HG03139 (cell line): Measurements from ENCODE around the gene LAMB3.

Source experiments
- ATAC-seq: cut with Tn5 transposase; IDR thresholded peaks from one replicate; pipeline ENCODE4 v1.9.1; 2021; ENCODE audit not compliant: unreplicated experiment

The LAMB3 gene

DNA sequence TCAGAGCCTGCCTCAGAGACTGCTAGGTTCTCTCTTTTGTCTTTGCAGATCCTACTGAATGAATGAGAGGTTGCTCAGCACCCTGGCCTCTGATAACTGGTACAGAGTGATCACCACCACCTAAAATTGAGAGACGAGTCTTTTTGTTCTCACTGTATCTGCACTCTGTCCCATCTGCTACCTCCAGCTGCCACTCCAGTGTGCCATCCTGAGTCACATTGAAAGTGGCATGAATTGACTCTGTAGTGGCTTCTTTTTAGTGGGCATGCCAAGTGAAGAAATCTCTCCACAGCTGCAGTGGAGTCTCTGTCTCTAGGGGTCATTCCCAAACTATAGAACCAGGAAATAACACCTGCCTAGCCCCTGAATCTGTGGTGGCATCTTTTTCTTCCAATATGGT lies 54.0 kb downstream of the LAMB3 start:
- no peak for ATAC-seq

DNA sequence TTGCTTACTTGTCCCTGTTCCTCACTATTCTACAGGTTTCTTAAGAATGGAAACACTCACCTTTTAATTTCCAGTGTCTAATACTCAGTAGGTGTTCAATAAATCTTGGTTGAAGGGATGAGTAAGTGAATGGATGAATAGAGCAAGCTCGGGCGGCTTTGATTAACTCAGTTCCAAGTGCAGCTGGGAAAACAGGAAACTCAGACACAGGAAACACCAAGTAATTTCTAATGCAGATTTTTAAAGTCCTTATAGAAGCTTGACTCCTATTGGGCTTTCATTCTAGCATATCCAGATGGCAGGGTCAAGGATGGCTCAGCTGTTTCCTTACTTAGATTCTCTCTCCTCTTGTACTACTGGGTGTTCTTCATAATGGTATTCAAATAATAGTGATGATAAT lies 54.7 kb downstream of the LAMB3 start:
- no peak for ATAC-seq

- no peak for ATAC-seq
Observed at GRCh38 chr1:209595599-209596285, 56.5 kb downstream of the LAMB3 start.

- no peak for ATAC-seq
Observed at GRCh38 chr1:209595028-209595427, 57.2 kb downstream of the LAMB3 start.

DNA sequence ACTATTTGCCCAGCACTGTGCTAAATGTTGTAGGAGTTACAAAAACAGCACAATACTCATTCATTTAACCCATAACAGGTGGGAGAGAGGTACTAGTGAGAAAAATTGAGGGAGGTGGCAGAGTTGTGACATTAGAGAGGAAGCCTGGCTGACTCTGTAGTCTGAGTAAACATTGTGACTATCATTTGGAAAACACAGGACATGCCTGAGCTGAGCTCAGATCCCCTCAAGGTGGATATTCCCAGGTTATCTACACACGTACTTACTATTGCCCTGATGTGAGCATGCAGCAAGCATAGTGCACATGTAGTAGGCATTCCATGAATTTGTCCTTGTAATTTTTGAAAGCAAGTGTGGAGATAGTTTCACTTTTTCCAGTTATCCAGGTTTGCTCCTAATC lies 57.8 kb downstream of the LAMB3 start:
- ATAC-seq: no peak

DNA sequence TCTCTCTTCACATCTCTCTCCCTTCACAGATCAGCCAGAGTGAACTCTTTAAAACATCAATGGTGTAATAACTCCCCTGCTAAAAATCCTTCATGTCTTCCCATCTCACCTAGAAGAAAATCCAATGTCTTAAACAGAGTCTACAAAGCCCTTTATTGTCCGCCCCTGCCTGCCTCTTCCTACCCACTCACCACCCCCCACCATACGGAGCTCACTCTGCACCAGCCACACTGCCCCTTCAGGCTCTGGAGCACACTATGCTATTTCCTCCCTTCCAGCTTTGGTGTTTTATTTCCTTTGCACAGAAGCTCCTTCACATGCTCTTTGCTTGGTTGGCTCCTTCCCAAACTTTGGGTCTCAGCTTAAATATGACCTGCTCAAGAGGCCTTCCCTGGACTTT lies 58.5 kb downstream of the LAMB3 start:
- no peak for ATAC-seq

GRCh38 chr1:209590405-209590804 lies 61.8 kb downstream of the LAMB3 start:
- ATAC-seq: no peak

DNA sequence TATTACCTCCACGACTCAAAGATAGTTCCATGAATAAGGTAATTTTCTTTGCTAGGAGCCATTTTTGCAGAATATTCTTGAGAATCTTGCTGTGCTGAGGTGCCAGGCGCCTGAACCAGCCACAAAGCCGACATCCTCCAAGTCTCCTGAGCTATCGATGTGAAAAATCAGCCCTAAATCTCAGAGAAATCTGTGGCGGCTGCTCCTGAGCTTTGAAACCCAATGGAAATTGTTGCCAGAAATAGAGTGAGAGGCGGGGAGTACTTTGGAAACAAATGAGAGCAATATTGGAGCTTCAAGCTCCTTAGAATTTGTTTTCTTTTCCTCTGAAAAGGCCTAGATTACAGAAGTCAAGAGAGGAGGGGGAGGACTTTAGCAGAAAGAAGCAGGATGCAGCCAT lies 62.4 kb downstream of the LAMB3 start:
- ATAC-seq: no peak

DNA sequence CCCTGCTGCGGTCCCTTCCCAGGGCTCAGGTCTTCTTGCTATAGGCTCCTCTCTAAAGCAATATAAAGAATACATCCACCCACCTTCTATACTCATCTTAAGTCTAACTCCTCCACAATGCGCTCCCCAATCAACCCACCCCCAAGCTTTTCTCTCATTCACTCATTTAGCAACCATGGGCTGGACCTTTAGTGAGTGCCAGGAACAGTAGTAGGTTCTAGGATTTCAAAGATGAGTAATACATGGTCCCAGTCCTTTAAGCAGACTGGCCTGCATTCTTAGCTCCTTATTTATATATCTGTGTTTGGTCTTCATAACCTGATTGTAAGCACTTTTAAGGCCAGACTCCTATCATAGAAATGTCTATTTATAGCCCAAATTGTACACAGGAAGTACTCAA lies 62.8 kb downstream of the LAMB3 start:
- ATAC-seq: no peak

DNA sequence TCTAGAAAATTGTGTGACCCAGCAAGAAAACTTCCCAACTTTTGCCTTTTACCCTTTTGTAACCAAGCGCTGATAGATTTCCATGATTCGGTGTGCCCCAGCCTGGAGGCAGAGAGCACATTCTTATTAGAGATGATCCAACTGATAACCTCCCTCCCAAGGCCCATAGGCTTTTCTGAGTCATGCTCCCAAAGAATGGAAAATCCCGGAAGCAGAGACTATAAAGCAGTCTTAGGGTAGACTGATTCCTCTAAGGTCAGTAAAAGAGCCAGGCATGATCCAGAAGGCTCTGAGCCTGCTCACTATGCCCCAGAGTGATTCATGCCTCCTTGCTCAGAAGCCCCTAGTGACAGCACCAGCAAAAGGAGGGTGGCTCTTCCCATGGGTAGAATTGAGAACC lies 64.4 kb downstream of the LAMB3 start:
- ATAC-seq: no peak

DNA sequence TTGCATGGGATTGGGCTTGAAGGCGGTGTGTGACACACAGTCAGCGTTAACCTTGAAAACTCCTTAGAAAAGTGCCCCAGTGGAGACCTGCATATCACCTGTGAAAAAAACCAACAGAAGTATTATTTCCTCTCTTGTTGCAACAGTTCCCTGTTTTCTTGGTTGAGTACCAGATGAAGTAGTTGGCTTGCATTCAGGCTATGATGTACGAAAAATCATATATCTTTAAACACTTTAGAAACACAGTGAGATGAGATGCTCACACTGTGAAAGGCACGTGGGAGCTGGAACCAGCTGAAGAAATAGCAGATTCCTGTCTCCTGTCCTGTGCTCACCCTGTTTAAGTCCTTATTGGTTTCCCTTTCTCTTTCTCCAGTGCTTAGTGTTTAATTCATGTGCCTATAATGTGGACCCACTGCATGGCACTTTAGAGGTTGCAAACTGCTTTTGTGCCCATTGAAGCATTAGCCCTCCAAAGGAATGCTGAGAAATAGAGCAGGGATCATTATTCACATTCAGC lies 65.9 kb downstream of the LAMB3 start:
- ATAC-seq: no peak

GRCh38 chr1:209585672-209586071 lies 66.6 kb downstream of the LAMB3 start:
- ATAC-seq: no peak

DNA sequence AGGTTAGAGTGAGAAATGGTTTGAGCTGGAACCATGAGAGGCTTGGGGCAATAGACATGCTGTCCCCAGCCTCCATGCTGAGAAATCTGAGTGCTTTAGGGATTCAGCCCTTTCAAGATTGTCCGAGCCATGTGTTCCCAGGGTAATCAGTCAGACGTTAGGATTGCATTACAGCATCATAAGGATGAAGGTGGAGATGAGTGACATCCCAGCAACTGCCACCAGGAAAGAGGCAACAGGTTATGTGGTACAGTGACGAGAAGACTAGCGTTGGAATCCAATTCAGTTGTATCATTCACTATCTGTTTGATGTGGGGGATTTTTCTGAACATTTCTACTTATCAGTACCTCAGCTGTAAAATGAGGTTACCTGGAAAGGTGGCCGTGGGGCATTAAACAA lies 67.0 kb downstream of the LAMB3 start:
- no peak for ATAC-seq

DNA sequence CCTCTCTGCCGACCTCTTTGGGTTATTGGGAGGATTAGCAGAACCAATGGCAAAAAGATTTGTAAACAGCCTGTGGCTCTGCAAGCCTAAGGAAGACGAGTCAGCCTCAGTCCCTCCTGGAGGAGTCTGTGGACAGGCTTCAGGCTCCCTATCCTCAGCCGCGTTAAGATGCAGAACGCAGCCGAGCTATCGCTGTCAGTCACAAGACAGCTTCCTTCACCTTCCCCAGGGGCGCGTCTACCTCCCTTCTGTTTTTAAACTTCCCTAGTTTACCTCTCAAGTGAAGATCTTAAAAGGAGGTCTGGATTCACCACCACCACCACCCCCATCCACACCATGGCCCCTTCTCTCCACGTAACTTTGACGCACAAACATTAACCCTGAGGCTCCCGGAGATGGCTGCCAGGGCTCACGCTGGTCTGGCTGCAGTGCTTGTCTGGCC lies 68.0 kb downstream of the LAMB3 start:
- ATAC-seq: no peak

- ATAC-seq: no peak
Observed at GRCh38 chr1:209583408-209583807, 68.8 kb downstream of the LAMB3 start, which contains the start of gene CAMK1G. TSS of gene CAMK1G (plus strand) at chr1:209583714. CDS start at chr1:209594984, 11,270 bp downstream.

GRCh38 chr1:209580577-209580976 lies 71.6 kb downstream of the LAMB3 start:
- ATAC-seq: no peak

DNA sequence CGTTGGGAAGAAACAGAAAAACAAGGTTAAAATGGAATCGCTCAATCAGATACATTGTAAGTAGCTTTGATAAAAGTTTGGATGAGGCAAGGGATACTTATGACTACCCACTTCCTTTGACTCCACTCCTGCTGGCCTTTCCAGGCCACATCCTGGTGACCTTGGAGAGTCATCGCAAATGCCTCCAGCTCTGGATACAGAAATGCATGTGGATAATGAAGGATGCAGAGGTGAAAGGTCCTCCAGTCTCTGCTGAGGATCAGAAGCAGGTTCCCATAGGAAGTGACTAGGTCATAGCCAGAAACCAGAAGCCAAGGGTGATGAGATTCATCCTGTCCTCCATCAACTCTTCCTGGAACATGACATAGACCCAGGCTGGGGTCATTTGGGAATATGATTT lies 74.9 kb downstream of the LAMB3 start:
- no peak for ATAC-seq

- peak; percentile 78 for ATAC-seq
Observed at GRCh38 chr1:209576392-209577197, 75.6 kb downstream of the LAMB3 start.

DNA sequence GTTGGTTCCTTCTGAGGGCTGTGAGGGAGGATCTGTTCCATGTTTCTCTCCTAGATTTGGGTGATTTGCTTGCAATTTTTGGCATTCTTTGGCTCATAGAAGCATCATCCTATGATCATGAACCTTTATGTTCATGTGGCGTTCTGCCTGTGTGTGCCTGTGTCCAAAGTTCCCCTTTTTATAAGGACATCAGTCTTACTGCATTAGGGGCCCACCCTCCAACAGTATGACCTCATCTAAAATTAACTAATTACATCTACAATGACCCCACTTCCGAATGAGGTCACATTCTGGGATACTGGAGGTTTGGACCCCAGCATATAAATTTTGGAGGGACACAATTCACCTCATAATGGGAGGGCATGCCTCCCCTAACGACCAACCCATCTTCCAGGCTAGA lies 81.5 kb downstream of the LAMB3 start:
- ATAC-seq: no peak

DNA sequence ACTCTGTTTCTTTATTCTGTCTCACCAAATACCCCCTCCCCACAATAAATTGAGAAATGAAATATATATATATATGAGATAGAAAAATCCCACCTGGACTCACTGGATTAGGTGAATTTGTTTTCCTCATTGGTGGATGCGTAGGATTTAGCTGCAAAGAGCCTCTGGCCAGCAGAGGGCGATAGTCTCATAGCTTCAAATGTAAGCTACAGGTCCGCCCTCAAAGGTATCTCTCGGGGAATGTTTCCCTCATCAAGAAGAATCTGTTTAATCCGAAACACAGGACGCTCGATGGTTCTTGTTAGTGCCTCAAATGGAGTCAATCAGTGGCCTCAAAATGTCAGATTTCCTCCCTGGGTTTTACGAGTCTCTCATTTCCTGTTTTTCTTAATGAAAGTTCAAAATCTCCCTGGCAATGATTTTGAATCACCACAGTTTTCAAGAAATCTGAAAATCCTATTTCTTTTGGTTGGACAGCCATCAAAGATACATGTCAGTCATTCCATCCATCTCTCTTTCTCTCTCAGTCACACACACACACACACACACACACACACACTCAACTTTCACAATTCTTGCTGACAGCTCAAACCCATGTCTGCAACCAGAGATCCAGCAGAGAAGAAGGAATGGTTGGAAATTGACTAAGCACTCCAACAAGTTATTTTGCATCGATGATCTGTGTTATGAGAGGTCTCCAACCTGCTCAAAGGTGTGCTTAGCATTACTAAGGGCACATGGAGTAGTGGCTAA lies 82.6 kb downstream of the LAMB3 start:
- no peak for ATAC-seq

- ATAC-seq: no peak
Observed at GRCh38 chr1:209567698-209568175, 84.5 kb downstream of the LAMB3 start.
